ENCODE measurements around the gene RETN.

GRCh38 chr19:7638802-7639465 lies 29.9 kb upstream of the RETN start:
- no peak for TF ChIP-seq EZH2phosphoT487 (IDR thresholded peaks at IDR 0.05; ENCODE audit: insufficient read depth, low read depth)
- no peak for TF ChIP-seq EZH2 (IDR thresholded peaks at IDR 0.05; ENCODE audit: insufficient read depth, poor library complexity, severe bottlenecking)
